ENCODE results near the gene KLRB1.
A peak's percentile ranks its signal among the peaks of the same experiment; 100 is the strongest.
"Not testable (repeated sequence)": the region's sequence is repeated elsewhere in the genome, so short reads cannot be mapped to it uniquely, and the experiment has no call there.

The KLRB1 gene

DNA sequence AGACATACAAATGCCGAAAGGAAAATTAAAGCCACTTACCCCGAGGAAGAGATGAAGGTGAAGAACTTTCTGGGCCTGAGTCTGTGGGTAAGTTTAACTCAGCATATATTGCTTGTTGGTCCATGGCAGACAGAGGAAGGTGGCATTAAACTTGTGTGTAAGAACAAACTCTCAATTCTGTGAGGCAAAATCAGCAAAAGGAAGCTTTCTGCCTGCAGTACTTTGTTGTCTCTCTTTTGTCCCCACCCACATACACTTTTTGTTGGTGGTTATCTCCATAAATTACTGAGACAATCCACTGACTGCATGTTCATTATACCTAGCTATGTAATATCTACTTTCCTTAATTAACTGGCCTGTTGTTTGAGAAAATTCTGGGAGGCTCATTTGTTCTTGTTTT lies at the start of gene KLRB1:
Gene KLRB1 (minus strand): TSS at position 201 of the 400 bp plus-strand sequence. CDS start 77 bp downstream, at position 124.
- H3K4me3 Mint-ChIP-seq, result peak within 1 kb of the TSS in 1 of 2 donors; percentile 5

DNA sequence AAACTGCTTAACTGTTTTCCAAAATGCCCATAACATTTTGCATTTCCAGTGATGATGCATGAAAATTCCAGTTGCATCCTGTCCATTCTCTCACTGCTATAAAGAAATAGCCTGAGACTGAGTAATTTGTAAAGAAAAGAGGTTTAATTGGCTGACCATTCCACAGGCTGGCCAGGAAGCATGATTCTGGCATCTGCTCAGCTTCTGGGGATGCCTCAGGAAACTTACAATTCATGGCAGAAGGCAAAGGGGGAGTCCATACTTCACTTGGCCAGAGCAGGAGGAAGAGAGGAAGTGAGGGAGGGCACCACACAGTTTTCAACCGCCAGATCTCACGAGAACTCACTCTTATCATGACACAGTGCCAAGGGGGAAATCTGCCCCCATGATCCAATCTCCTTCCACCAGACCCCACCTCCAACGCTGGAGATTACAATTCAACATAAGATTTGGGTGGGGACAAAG lies 43.6 kb upstream of the KLRB1 start:
- peaks cover 51% of the 10 kb centered on the region for H3K4me1 Mint-ChIP-seq
- peak; percentile 63 to 83 for DNase-seq
- H3K27ac Mint-ChIP-seq, result peak overlapping the region; percentile 93 to 99
- H3K27me3 Mint-ChIP-seq, result no peaks in the 10 kb centered on the region
- peak overlapping the region; percentile 81 to 89 for H3K4me3 Mint-ChIP-seq
- ATAC-seq, result peak; percentile 41
- H3K9me3 Mint-ChIP-seq, result peaks cover 0 to 7% of the 10 kb centered on the region in 2 donors

More for the DNA sequence above, at the start of gene KLRB1:
- H3K4me1 Mint-ChIP-seq, result peaks cover 25% of the 10 kb centered on the region
- DNase-seq, result no peak
- H3K27ac Mint-ChIP-seq, result no peak within 1 kb of the TSS
- no peak for ATAC-seq
- H3K9me3 Mint-ChIP-seq, result peaks cover 13 to 17% of the 10 kb centered on the region in 2 donors
- H3K27me3 Mint-ChIP-seq, result no peaks in the 10 kb centered on the region

GRCh38 chr12:9650151-9650576 lies 42.4 kb upstream of the KLRB1 start:
- H3K27ac Mint-ChIP-seq, result peak overlapping the region; percentile 95 to 99
- peak overlapping the region; percentile 81 to 89 for H3K4me3 Mint-ChIP-seq
- DNase-seq (no peak), ATAC-seq (no peak)
- H3K27me3 Mint-ChIP-seq, result no peaks in the 10 kb centered on the region
- H3K4me1 Mint-ChIP-seq, result peaks cover 45% of the 10 kb centered on the region
- H3K9me3 Mint-ChIP-seq, result peaks cover 6 to 12% of the 10 kb centered on the region in 2 donors

DNA sequence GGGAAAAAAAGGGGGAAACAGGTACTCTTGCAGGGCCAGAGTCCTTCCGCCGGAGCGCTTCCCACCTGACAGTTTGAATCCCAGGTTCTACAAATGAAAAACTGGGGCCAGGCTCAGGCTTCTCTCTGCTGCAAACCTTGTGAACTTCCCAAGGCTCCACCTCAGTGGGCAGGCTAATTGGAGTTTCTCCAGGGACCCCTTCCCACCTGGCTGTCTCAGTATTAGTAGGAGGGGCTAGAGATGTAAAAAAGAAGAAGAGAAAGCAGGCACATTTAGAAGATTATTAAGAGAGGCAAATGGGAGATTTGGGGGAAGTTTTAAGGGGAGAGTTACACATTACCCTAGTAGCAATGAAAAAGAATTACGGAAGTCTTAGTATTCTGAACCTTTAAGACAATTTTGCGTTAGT lies 41.8 kb upstream of the KLRB1 start:
- no peaks in the 10 kb centered on the region for H3K27me3 Mint-ChIP-seq
- H3K27ac Mint-ChIP-seq, result peak overlapping the region; percentile 95 to 99
- DNase-seq (no peak), ATAC-seq (no peak)
- H3K4me1 Mint-ChIP-seq, result peaks cover 44% of the 10 kb centered on the region
- peaks cover 8 to 15% of the 10 kb centered on the region in 2 donors for H3K9me3 Mint-ChIP-seq
- peak overlapping the region; percentile 81 to 89 for H3K4me3 Mint-ChIP-seq

DNA sequence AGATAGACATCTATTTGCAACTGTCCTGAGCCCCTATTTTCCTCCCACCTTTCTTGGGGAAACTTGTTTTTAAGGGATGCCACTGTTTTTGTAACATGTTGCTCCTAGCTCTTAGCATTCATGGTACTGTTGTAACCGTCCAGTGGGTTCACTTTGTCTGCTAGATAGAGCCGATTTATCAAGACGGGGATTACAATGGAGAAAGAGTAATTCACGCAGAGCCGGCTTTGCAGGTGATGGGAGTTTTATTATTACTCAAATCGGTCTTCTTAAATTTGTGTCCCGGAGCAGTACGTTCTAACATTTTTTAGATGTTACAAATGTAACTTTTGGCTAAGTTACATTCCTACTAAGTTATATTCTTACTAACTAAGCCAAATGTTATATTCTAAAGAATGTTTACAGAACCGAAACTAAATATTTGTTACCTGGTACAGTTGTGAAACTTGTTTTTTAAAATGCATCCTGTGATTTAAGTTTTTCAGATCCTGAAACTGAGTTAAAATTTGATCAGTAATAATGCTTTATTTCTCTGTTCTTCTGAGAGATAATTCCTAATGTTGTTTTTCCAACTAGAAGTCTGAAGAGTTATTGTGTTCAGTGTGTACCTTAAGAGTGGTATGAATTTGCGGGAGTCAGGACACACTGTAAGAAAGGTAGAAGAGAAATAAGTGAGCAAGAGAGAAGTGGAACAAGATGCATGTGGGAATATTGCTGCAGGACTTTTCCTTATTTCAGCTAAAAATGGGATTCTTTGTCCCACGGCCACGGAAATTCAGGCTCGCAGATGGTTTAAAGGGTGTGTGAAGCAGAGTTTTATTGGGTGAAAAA lies 41.2 kb upstream of the KLRB1 start:
- Mint-ChIP-seq H3K27me3 (no peaks in the 10 kb centered on the region), H3K4me1 (peaks cover 41% of the 10 kb centered on the region), H3K27ac (peak overlapping the region; percentile 95 to 99), H3K9me3 (peaks cover 8 to 15% of the 10 kb centered on the region in 2 donors), H3K4me3 (peak overlapping the region; percentile 81 to 89)
- ATAC-seq, result no peak
- no peak for DNase-seq

- ATAC-seq (peak; percentile 83), DNase-seq (peak; percentile 95 to 96)
- H3K4me1 Mint-ChIP-seq, result peaks cover 41% of the 10 kb centered on the region
- peaks cover 8 to 15% of the 10 kb centered on the region in 2 donors for H3K9me3 Mint-ChIP-seq
- H3K4me3 Mint-ChIP-seq, result peak overlapping the region; percentile 81 to 89
- H3K27me3 Mint-ChIP-seq, result no peaks in the 10 kb centered on the region
- peak overlapping the region; percentile 95 to 99 for H3K27ac Mint-ChIP-seq
Measured at GRCh38 chr12:9647825-9648700, 40.3 kb upstream of the KLRB1 start.

- peak overlapping the region; percentile 95 to 98 for H3K27ac Mint-ChIP-seq
- peak; percentile 18 for ATAC-seq
- no peak for DNase-seq
- peak overlapping the region; percentile 81 to 89 for H3K4me3 Mint-ChIP-seq
- peaks cover 48% of the 10 kb centered on the region for H3K4me1 Mint-ChIP-seq
- H3K9me3 Mint-ChIP-seq, result peaks cover 8 to 15% of the 10 kb centered on the region in 2 donors
- no peaks in the 10 kb centered on the region for H3K27me3 Mint-ChIP-seq
Measured at GRCh38 chr12:9646794-9647781, 39.4 kb upstream of the KLRB1 start.

GRCh38 chr12:9644985-9645551 lies 37.4 kb upstream of the KLRB1 start:
- Mint-ChIP-seq H3K4me3 (peak overlapping the region; percentile 50 to 58), H3K9me3 (peaks cover 15 to 23% of the 10 kb centered on the region in 2 donors), H3K4me1 (peaks cover 55% of the 10 kb centered on the region), H3K27ac (peak overlapping the region in 1 of 2 donors; percentile 86)
- ATAC-seq (peak; percentile 1), DNase-seq (peak in 1 of 2 donors; percentile 68)
- not testable (repeated sequence) for H3K27me3 Mint-ChIP-seq

- DNase-seq, result no peak
- peaks cover 17 to 23% of the 10 kb centered on the region in 2 donors for H3K9me3 Mint-ChIP-seq
- no peak for ATAC-seq
- H3K4me3 Mint-ChIP-seq, result peak overlapping the region; percentile 77 to 81
- peaks cover 65% of the 10 kb centered on the region for H3K4me1 Mint-ChIP-seq
- peak overlapping the region; percentile 24 to 72 for H3K27ac Mint-ChIP-seq
- no peaks in the 10 kb centered on the region for H3K27me3 Mint-ChIP-seq
Measured at GRCh38 chr12:9643266-9643660, 35.5 kb upstream of the KLRB1 start.

GRCh38 chr12:9642606-9643265 lies 35.0 kb upstream of the KLRB1 start:
- H3K27me3 Mint-ChIP-seq, result no peaks in the 10 kb centered on the region
- H3K27ac Mint-ChIP-seq, result peak overlapping the region; percentile 20 to 24
- H3K4me3 Mint-ChIP-seq, result peak overlapping the region; percentile 77 to 81
- peak; percentile 36 for ATAC-seq
- H3K9me3 Mint-ChIP-seq, result peaks cover 19 to 25% of the 10 kb centered on the region in 2 donors
- peaks cover 71% of the 10 kb centered on the region for H3K4me1 Mint-ChIP-seq
- peak in 1 of 2 donors; percentile 38 for DNase-seq

- no peak overlapping the region for H3K4me3 Mint-ChIP-seq
- DNase-seq (no peak), ATAC-seq (no peak)
- no peak overlapping the region for H3K27ac Mint-ChIP-seq
- H3K27me3 Mint-ChIP-seq, result no peaks in the 10 kb centered on the region
- peaks cover 27 to 40% of the 10 kb centered on the region in 2 donors for H3K9me3 Mint-ChIP-seq
- H3K4me1 Mint-ChIP-seq, result peaks cover 80% of the 10 kb centered on the region
Measured at GRCh38 chr12:9640024-9640423, 32.3 kb upstream of the KLRB1 start.

DNA sequence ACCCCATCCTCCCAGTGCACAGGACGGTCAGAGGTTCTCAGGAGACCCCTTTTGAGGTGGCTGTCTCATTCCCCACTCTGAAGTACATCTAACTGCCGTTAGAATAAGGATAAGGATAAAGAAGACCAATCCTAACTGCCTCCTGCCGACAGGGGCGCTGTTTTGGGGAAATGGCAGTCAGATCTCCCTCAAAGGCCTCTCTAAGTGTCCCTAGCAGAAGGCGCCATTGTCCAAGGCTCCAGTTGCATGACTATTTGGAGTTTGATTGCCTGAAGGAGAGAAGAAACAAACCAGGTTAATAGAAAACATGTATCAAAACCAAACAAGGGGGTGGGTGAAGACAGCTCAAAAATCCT lies 29.1 kb upstream of the KLRB1 start:
- H3K27ac Mint-ChIP-seq, result no peak overlapping the region
- DNase-seq, result no peak
- H3K27me3 Mint-ChIP-seq, result no peaks in the 10 kb centered on the region
- ATAC-seq, result no peak
- H3K9me3 Mint-ChIP-seq, result peaks cover 27 to 37% of the 10 kb centered on the region in 2 donors
- no peak overlapping the region for H3K4me3 Mint-ChIP-seq
- H3K4me1 Mint-ChIP-seq, result peaks cover 72% of the 10 kb centered on the region

DNA sequence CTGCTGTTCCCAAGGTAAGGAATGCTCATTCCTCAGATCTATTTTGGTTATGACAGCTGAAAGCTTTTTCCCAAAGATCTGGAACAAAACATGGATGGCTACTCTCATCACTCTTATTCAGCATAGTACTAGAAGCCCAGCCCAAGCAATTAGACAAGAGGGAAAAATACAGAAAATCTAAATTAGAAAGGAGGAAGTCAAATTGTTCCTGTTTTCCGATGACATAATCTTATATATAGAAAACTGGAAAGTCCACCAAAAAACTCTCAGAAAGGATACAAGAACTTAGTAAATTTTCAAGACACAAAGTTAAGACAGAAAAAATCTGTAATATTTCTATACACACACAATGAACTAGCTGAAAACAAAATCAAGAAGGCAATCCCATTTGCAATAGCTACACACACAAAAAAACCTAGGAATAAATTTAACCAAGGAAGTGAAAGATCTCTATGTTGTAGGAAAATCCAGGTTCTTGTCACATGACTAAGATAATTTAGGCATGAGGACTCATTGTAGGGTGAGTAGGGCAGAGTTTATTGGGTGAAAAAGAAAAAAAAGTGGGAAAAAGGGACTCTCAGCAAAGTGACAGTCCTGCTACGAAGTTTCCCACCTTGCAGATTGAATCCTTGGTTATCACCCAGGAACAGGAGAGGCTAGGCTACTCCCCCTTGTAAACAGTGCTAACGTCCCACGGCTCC lies 28.6 kb upstream of the KLRB1 start:
- Mint-ChIP-seq H3K27ac (peak overlapping the region; percentile 5 to 50), H3K27me3 (no peaks in the 10 kb centered on the region), H3K4me3 (peak overlapping the region; percentile 8 to 43), H3K9me3 (peaks cover 27 to 32% of the 10 kb centered on the region in 2 donors), H3K4me1 (peaks cover 67% of the 10 kb centered on the region)
- no peak for ATAC-seq
- DNase-seq, result no peak

All from stimulated activated naive CD8-positive, alpha-beta T cell treated with anti-CD3 and anti-CD28 coated beads, Interleukin-15, amount 100 ng/mL, for 72 hours (primary cell).